HG03558 (cell line): ENCODE measurements around the gene MBTD1.
A peak's percentile ranks its signal among the peaks of the same experiment; 100 is the strongest.
"Not testable (repeated sequence)": the region's sequence is repeated elsewhere in the genome, so short reads cannot be mapped to it uniquely, and the experiment has no call there.

Source experiments
- ATAC-seq: cut with Tn5 transposase; IDR thresholded peaks from one replicate; pipeline ENCODE4 v1.9.1; 2021; ENCODE audit warnings: moderate number of reproducible peaks; ENCODE audit not compliant: unreplicated experiment; ENCODE audit errors: extremely low read depth

Gene MBTD1

GRCh38 chr17:51191895-51192294 is 68.0 kb downstream of the MBTD1 start:
- ATAC-seq = no peak

DNA sequence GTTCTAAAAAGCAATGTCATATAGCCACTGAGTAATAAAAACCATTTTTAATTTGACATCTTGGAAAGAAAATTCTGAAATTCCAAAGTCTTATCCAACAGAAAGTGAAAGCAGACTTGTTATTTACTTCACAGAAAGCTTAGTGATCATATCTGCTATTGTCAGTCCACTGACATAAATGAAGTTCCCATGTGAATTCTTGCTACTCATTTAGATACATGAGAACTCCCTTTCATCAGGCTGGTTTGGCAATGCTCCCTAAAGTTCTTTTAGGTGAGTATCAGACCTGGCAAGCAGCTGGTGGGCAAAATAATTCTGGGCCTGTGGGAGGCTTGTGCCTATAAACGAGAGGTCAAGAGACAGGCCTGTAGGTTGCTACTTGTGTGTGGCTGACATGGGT is 70.2 kb downstream of the MBTD1 start:
- no peak for ATAC-seq

- no peak for ATAC-seq
Measured at GRCh38 chr17:51189162-51189561, 70.7 kb downstream of the MBTD1 start.

DNA sequence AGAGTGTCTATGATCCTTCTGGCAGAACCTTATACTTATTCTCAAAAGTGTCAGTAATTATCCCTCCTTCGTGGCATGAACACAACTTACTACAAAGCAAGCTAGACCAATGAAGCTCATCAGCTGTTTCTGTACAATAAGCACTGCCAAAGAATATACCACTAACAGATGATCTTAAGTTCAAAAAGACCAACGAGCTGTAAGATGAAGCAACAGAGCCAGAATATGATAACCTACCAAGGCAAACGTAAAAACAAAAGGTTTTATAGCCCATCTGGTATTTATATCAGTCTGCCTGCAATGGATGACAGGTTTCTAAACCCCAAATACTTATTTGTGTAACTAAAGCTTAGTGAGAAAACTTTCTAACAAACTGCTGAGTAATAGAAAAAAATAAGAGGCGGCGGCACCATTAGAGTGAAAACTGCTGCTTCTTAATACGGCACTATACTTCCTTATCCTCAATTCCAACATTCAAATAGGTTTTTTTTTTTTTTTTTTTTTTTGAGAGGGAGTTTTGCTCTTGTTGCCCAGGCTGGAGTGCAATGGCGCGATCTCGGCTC is 71.5 kb downstream of the MBTD1 start:
- no peak for ATAC-seq

- ATAC-seq = no peak
Measured at GRCh38 chr17:51185763-51186332, 74.0 kb downstream of the MBTD1 start.

DNA sequence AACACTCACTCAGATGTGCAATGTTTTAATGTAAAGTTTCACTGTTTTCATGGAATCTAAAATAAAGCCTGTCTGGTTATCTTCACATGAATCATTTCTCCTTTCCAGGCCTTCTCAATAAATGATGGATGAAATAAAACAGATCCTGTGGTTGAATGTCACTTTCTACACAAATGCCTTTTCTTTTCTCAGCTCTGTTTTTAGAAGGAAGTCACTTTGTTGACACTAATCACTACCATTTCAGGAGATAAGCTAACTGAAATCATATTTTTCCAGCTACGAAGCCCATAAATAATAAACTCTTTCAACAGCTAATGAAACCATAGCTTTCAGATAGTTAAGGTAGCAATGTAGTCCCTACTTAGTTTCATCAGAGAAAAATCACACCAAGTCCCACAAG is 75.7 kb downstream of the MBTD1 start:
- no peak for ATAC-seq

GRCh38 chr17:51180486-51180885 is 79.4 kb downstream of the MBTD1 start:
- no peak for ATAC-seq

GRCh38 chr17:51172030-51172429 is 87.8 kb downstream of the MBTD1 start:
- not testable (repeated sequence) for ATAC-seq

- no peak for ATAC-seq
Measured at GRCh38 chr17:51170736-51171135, 89.1 kb downstream of the MBTD1 start.

DNA sequence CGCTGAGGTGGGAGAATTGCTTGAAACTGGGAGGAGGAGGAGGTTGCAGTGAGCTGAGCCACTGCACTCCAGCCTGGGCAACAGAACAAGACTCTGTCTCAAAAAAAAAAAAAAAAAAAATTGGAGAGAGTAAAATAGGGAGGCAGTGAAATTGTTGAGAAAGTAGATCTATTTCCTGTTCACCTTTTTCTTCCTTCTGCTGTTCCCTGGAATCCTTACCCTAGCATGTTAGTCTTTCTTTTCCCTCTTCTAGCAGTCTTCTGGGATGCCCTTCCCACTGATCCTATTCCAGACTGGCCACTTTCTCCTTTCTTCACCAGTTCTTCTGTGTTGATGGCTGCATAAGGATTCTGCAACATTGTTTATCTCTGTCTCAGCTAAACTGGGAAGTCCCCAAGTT is 90.5 kb downstream of the MBTD1 start:
- ATAC-seq = no peak

DNA sequence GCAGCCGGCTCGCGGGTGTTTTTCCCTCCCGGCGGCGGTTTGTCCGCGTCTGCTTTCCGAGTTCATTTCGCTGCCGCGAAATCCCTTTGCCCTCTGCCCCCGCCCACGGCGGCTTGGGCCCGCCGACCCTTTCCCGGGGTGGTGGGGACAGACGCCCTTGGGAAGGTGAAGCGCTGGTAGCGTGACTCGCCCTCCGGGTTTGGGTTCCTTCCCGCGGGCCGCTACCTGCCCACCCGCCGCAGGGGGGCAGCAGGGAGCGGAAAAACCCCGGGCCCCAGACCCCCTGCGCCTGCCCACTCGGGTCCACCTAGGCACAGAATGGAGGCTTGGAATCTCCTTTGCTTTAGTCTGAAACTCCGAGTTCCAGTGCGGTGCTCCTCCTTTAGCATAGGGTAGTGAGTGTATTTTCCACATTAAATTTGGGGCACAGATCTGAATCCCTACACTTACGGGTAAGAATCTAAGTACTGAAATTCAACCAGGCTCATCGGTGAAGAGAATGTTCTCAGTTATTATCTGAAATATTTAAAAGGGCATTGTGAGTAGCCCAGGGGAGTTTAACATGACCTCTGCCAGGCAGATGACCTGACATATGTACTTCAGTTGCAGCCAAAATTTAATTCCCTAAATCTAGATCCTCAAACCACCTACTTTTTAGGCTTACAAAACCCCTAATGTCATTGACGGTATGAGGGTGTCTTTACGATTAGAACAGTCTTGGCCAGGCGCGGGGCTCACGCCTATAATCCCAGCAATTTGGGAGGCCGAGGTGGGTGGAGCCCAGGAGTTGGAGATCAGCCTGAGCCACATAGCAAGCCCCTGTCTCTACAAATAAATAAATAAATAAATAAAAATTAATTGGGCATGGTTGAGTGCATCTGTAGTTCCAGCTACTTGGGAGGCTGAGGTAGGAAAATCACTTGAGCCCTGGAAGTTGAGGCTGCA is 92.6 kb downstream of the MBTD1 start:
- ATAC-seq = peak; percentile 26

GRCh38 chr17:51166198-51166986 is 93.5 kb downstream of the MBTD1 start, which contains the start of gene NME2:
NME2 (plus strand) TSS chr17:51166411; CDS start chr17:51166831, 420 bp downstream.
- ATAC-seq = peak; percentile 60

GRCh38 chr17:51165680-51166197 is 94.1 kb downstream of the MBTD1 start:
- no peak for ATAC-seq

DNA sequence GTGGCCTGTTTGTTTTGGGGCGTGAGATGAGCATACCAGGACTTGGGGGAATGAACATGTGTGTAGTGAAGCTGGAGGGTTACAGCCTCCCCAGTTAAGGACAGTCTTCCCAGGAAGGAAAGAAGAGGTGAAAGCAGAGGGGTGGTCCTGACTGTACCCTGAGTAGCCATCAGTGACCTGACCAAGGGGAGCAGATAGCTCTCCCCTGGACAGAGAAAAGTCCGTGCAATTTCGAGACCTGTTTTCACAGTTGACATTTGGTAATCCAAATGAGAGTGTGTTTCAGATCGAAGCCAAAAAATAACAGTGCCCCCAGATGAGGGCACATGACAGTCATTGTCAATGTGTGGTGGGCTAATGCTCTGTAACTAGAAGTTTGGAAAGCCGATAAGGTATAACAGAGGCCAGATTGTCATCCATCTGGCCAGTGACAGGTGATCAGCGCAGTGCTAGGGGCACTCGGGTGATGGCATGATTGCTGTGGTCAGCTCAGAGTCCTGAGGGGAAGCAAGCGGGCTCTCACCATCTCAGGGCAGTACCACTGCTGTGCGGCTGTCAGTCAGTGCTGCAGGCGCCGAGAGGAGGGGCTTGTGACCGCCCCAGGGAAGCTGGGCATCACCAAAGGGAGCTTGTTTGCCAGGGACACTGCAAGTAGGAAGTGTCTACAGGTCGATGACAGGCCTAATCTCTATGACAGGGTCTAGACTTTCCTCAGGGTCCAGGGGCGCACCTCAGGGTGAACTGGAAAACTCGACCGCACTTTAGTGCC is 94.8 kb downstream of the MBTD1 start:
- no peak for ATAC-seq

DNA sequence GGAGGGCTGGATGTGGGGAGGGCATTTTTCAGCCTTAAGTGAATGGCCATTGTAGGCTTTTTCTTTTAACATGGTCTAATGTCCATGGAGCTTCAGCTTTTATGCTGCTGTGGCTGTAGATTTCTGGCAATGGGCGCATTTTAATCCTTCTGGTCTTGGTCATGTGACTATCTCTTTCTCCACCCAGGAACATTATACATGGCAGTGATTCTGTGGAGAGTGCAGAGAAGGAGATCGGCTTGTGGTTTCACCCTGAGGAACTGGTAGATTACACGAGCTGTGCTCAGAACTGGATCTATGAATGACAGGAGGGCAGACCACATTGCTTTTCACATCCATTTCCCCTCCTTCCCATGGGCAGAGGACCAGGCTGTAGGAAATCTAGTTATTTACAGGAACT is 98.3 kb downstream of the MBTD1 start:
- ATAC-seq = no peak

- ATAC-seq = no peak
Measured at GRCh38 chr17:51159604-51160003, 100.2 kb downstream of the MBTD1 start.

GRCh38 chr17:51155416-51155815 is 104.4 kb downstream of the MBTD1 start:
- ATAC-seq = no peak

GRCh38 chr17:51154176-51154575 is 105.7 kb downstream of the MBTD1 start:
- ATAC-seq = no peak

DNA sequence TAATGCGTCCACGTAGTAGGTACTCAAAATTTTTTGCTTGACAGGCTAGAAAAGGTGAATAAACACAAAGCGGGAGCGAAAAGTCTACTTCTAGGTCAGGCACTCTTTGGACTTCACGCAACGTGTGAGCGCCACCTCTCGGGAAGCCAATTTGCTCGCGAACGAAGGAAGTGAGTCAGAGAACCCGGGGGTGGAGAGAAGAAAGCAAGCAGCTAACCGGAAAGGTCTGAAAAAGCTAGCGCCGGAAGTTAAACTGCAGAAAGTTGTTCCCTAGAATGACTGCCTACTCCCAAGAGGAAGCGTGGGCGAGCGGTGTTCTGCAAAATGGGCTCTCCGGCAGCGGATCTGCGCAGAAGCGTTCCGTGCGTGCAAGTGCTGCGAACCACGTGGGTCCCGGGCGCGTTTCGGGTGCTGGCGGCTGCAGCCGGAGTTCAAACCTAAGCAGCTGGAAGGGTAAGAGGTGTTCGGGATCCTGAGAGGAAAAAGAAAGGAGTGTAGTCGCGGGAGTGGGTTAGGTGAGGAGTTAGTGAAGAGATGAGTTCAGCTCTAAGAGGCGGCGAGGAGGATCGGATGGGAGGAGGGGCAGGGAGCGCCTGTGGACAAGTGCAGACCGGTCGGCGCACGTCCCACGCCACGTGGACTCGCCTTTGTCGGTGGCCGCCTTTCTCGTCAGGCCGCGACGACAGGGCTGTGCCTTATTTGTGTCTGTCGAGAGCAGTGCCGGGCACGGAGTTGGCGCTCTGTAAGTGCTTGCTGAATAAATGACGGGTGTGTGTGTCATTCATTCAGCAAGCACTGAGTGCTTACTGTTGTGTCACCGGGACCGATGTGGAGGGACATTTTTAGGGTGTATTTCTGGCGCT is 106.4 kb downstream of the MBTD1 start, which contains the start of gene NME1:
Gene NME1, plus strand, starts transcription at position 350 of the 863 bp plus-strand sequence. CDS start 2,096 bp downstream, outside the sequence.
- peak; percentile 77 for ATAC-seq
